Karpas-422 (cell line): ENCODE data around the gene UGT1A4. TPM values are rescaled to one million over a fixed set of nuclear protein-coding genes. Genes with fewer than 3 reads are reported as not detected.

Source experiments
- DNase-seq: peaks from one replicate; pipeline ENCODE4 v3.0.0-alpha.2; 2015
- H2AFZ ChIP-seq: fragments of 200-600 bp; sonication (generic); 2 replicates; pipeline ENCODE4 v1.6.1; 2014; ENCODE audit warnings: antibody characterized with exemption, low read length, mixed read lengths
- H3K27ac ChIP-seq: fragments of 200-600 bp; sonication (generic); 2 replicates; pipeline ENCODE4 v1.5.1; 2014; ENCODE audit warnings: mild to moderate bottlenecking, low read length, moderate library complexity
- H3K27me3 ChIP-seq: fragments of 200-600 bp; sonication (generic); 2 replicates; pipeline ENCODE4 v1.6.1; 2014; ENCODE audit warnings: low read length, mixed read lengths
- H3K36me3 ChIP-seq: fragments of 200-600 bp; sonication (generic); 2 replicates; pipeline ENCODE4 v1.6.1; 2014; ENCODE audit warnings: low read length, mixed read lengths; ENCODE audit not compliant: insufficient read depth
- H3K4me1 ChIP-seq: fragments of 200-600 bp; sonication (generic); 2 replicates; pipeline ENCODE4 v1.6.1; 2014; ENCODE audit warnings: mild to moderate bottlenecking, low read length, mixed read lengths
- H3K4me2 ChIP-seq: fragments of 200-600 bp; sonication (generic); 2 replicates; pipeline ENCODE4 v1.6.1; 2014; ENCODE audit warnings: low read length, low read depth, mild to moderate bottlenecking; ENCODE audit not compliant: poor library complexity, severe bottlenecking
- H3K4me3 ChIP-seq: fragments of 200-600 bp; sonication (generic); 2 replicates; pipeline ENCODE4 v1.5.1; 2014; ENCODE audit warnings: mild to moderate bottlenecking, antibody characterized with exemption, low read length, mixed read lengths
- H3K79me2 ChIP-seq: fragments of 200-600 bp; sonication (generic); 2 replicates; pipeline ENCODE4 v1.6.1; 2014; ENCODE audit warnings: mild to moderate bottlenecking, low read length, mixed read lengths
- H3K9ac ChIP-seq: fragments of 200-600 bp; sonication (generic); 2 replicates; pipeline ENCODE4 v1.6.0; 2014; ENCODE audit warnings: low read length
- H3K9me2 ChIP-seq: fragments of 200-600 bp; sonication (generic), shearing (Covaris generic); replicated peaks from 2 replicates; pipeline ENCODE4 v1.6.0; 2014; ENCODE audit warnings: mild to moderate bottlenecking, low read length, moderate library complexity; ENCODE audit not compliant: insufficient read depth
- H3K9me3 ChIP-seq: fragments of 300-700, 200-600 bp; sonication (generic); 2 replicates; pipeline ENCODE4 v1.6.1; 2014; ENCODE audit warnings: low read length, mixed read lengths
- H4K20me1 ChIP-seq: fragments of 200-600 bp; sonication (generic); 2 replicates; pipeline ENCODE4 v1.6.1; 2014; ENCODE audit warnings: mild to moderate bottlenecking, antibody characterized with exemption, low read length, low read depth; ENCODE audit not compliant: insufficient read depth
- total RNA-seq: library from RNA; depleted of rRNA; stranded (reverse); fragments of >200 nt; shearing (Covaris generic); gene quantifications from 2 replicates; pipeline ENCODE4 v1.2.3, GENCODE V29; 2014; ENCODE audit warnings: low replicate concordance; rRNA removed

The UGT1A4 gene
- total RNA-seq, 1 experiment from 2014 or later: not detected

- Histone ChIP-seq H2AFZ (no peak overlapping the region), H3K9me3 (no peaks in the 10 kb centered on the region), H3K27ac (no peak overlapping the region), H3K4me3 (no peak overlapping the region), H3K4me2 (no peak overlapping the region), H3K9ac (0 out of 2 replicates have a peak overlapping the region, but pooled peaks have one; percentile 35), H4K20me1 (no peaks in the 10 kb centered on the region), H3K9me2 (no peaks in the 10 kb centered on the region), H3K27me3 (no peaks in the 10 kb centered on the region), H3K4me1 (peaks cover 63% of the 10 kb centered on the region), H3K36me3 (no peaks in the 10 kb centered on the region), H3K79me2 (no peaks in the 10 kb centered on the region)
- no peak for DNase-seq
These were observed 103.7 kb downstream of the UGT1A4 start for GRCh38 chr2:233822101-233822771.

Other genes starting within 250 kb of the UGT1A4 start
- 7.9 and 9.5 TPM in 2 replicates for gene USP40, start 152.0 kb upstream of the UGT1A4 start, total RNA-seq
- 0.18 TPM in 1 of 2 replicates, not detected in the other for gene UGT1A8, start 101.1 kb upstream of the UGT1A4 start, total RNA-seq
- 0.11 and 0.14 TPM in 2 replicates for gene UGT1A10, start 82.3 kb upstream of the UGT1A4 start, total RNA-seq
- gene UGT1A9, start 46.8 kb upstream of the UGT1A4 start, total RNA-seq: not detected in 2 replicates
- gene UGT1A7, start 36.8 kb upstream of the UGT1A4 start, total RNA-seq: 0.18 TPM in 1 of 2 replicates, not detected in the other
- gene UGT1A6, start 25.8 kb upstream of the UGT1A4 start, total RNA-seq: not detected in 2 replicates
- not detected in 2 replicates for gene UGT1A5, start 5.8 kb upstream of the UGT1A4 start, total RNA-seq
- gene UGT1A3, start 10.3 kb downstream of the UGT1A4 start, total RNA-seq: not detected in 2 replicates
- not detected in 2 replicates for gene UGT1A1, start 41.5 kb downstream of the UGT1A4 start, total RNA-seq
- 1.9 and 2.6 TPM in 2 replicates for gene MROH2A, start 59.6 kb downstream of the UGT1A4 start, total RNA-seq
- gene HJURP, start 135.8 kb downstream of the UGT1A4 start, total RNA-seq: 16.5 and 29.0 TPM in 2 replicates
- gene TRPM8, start 198.6 kb downstream of the UGT1A4 start, total RNA-seq: not detected in 2 replicates